CD1c-positive myeloid dendritic cell (primary cell): ENCODE measurements around the gene CTTNBP2.
A peak's percentile ranks its signal among the peaks of the same experiment; 100 is the strongest.

Experiments
- DNase-seq: peaks from one replicate; pipeline ENCODE4 v3.0.0-alpha.2; 2016; ENCODE audit errors: extremely low spot score

Gene CTTNBP2

GRCh38 chr7:117790251-117790650 is 83.0 kb downstream of the CTTNBP2 start:
- no peak for DNase-seq

- no peak for DNase-seq
Observed at GRCh38 chr7:117785431-117785830, 87.8 kb downstream of the CTTNBP2 start.

- DNase-seq = no peak
Observed at GRCh38 chr7:117784315-117784714, 88.9 kb downstream of the CTTNBP2 start.

GRCh38 chr7:117782761-117783160 is 90.5 kb downstream of the CTTNBP2 start:
- DNase-seq = no peak

GRCh38 chr7:117781707-117782106 is 91.5 kb downstream of the CTTNBP2 start:
- no peak for DNase-seq

- DNase-seq = no peak
Observed at GRCh38 chr7:117780832-117781231, 92.4 kb downstream of the CTTNBP2 start.

GRCh38 chr7:117777335-117778142 is 95.7 kb downstream of the CTTNBP2 start:
- no peak for DNase-seq

- peak; percentile 22 for DNase-seq
Observed at GRCh38 chr7:117776224-117776623, 97.0 kb downstream of the CTTNBP2 start.

GRCh38 chr7:117775801-117776200 is 97.4 kb downstream of the CTTNBP2 start:
- peak; percentile 50 for DNase-seq

GRCh38 chr7:117774943-117775342 is 98.3 kb downstream of the CTTNBP2 start:
- no peak for DNase-seq

GRCh38 chr7:117772421-117772820 is 100.8 kb downstream of the CTTNBP2 start:
- no peak for DNase-seq

GRCh38 chr7:117771756-117772155 is 101.5 kb downstream of the CTTNBP2 start:
- no peak for DNase-seq

- DNase-seq = no peak
Observed at GRCh38 chr7:117769085-117769484, 104.2 kb downstream of the CTTNBP2 start.

GRCh38 chr7:117767951-117768350 is 105.3 kb downstream of the CTTNBP2 start:
- no peak for DNase-seq

GRCh38 chr7:117766913-117767312 is 106.3 kb downstream of the CTTNBP2 start:
- DNase-seq = no peak

- no peak for DNase-seq
Observed at GRCh38 chr7:117764031-117764430, 109.2 kb downstream of the CTTNBP2 start.

- DNase-seq = no peak
Observed at GRCh38 chr7:117762055-117762454, 111.2 kb downstream of the CTTNBP2 start.

- DNase-seq = no peak
Observed at GRCh38 chr7:117759950-117760640, 113.1 kb downstream of the CTTNBP2 start.

- DNase-seq = no peak
Observed at GRCh38 chr7:117757440-117757839, 115.8 kb downstream of the CTTNBP2 start.

GRCh38 chr7:117756586-117757085 is 116.6 kb downstream of the CTTNBP2 start:
- DNase-seq = no peak

- no peak for DNase-seq
Observed at GRCh38 chr7:117755136-117755535, 118.1 kb downstream of the CTTNBP2 start.

- peak; percentile 47 for DNase-seq
Observed at GRCh38 chr7:117751775-117752174, 121.5 kb downstream of the CTTNBP2 start.
